Measurements from ENCODE around the gene SELENOW. TPM values are rescaled to one million over a fixed set of nuclear protein-coding genes. Genes with fewer than 3 reads are reported as not detected.
"Not testable (repeated sequence)": the region's sequence is repeated elsewhere in the genome, so short reads cannot be mapped to it uniquely, and the experiment has no call there.

The SELENOW gene
- total and polyA plus RNA-seq, 3 experiments from 2014 or later, result 116 to 334 (median 122) TPM

DNA sequence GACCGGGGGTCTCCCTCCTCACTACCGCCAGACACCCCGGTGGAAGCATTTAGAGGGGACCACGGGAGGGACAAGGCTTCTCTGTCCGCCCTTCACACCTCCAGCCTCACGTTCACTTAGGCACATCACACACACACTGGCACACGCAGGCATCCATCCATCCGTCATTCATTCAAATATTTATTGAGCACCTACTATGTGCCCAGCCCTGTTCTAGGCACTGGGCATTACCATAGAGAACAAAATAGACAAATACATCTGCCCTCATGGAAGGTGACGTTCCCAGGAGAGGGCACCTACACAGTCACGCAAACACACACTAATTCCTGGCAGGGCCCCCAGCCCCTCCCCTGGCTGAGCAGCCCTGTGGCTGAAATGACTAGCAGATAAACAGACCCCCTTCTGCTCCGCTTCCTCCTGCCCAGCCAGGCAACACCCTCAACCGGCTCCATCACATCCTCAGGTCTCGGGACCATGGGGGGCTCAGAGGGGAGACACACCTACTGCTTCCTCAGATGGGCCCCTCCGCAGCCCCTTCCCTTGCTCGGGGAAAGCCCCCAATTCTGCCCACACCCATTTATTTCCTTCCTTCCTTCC, 36.9 kb upstream of the SELENOW start:
- ChIA-PET CTCF (no interaction called here), POLR2A (no interaction called here)
- H3K27ac Mint-ChIP-seq, result no peak overlapping the region

GRCh38 chr19:47742634-47743033, 35.9 kb upstream of the SELENOW start:
- H3K27me3 ChIP-seq (ENCODE audit: insufficient read depth, low read length, poor library complexity, severe bottlenecking), result no peaks in the 10 kb centered on the region
- H3K27ac ChIP-seq (ENCODE audit: low read depth, low read length), result peak overlapping the region; percentile 38
- ChIA-PET POLR2A (interaction anchor here (0.7 kb wide), 1 partner anchor 496 kb away, joined by 9 read pairs; no protein-coding TSS in a partner anchor), CTCF (interaction anchor here (0.6 to 3.9 kb wide), 5 partner anchors 7 to 1320 kb away, joined by 3 to 20 read pairs (median 4); no protein-coding TSS in a partner anchor)
- H3K4me3 ChIP-seq (ENCODE audit: low read length), result no peak overlapping the region
- DNase-seq, result no peak
- H3K36me3 Mint-ChIP-seq, result peaks cover 0 to 11% (median 3%) of the 10 kb centered on the region in 3 donors
- H3K27me3 Mint-ChIP-seq, result peaks cover 0 to 2% of the 10 kb centered on the region in 2 donors
- peaks cover 8% of the 10 kb centered on the region for H3K36me3 ChIP-seq (ENCODE audit: insufficient read depth, low read length)
- peaks cover 25% of the 10 kb centered on the region for H3K4me1 ChIP-seq (ENCODE audit: insufficient read depth, low read length)
- H3K4me3 Mint-ChIP-seq, result peak overlapping the region; percentile 15 to 84 (median 37)
- H3K9me3 ChIP-seq (ENCODE audit: low read length), result no peaks in the 10 kb centered on the region
- H3K4me1 Mint-ChIP-seq, result peaks cover 16 to 27% (median 19%) of the 10 kb centered on the region in 3 donors
- no peaks in the 10 kb centered on the region for H3K9me3 Mint-ChIP-seq
- no peak overlapping the region for H3K27ac Mint-ChIP-seq

More for the DNA sequence above, 36.9 kb upstream of the SELENOW start:
- Histone ChIP-seq H3K27ac (ENCODE audit: low read depth, low read length) (no peak overlapping the region), H3K4me1 (ENCODE audit: insufficient read depth, low read length) (peaks cover 19% of the 10 kb centered on the region), H3K4me3 (ENCODE audit: low read length) (no peak overlapping the region), H3K9me3 (ENCODE audit: low read length) (no peaks in the 10 kb centered on the region), H3K27me3 (ENCODE audit: insufficient read depth, low read length, poor library complexity, severe bottlenecking) (no peaks in the 10 kb centered on the region), H3K36me3 (ENCODE audit: insufficient read depth, low read length) (peaks cover 2% of the 10 kb centered on the region)
- peaks cover 0 to 6% (median 0%) of the 10 kb centered on the region in 3 donors for H3K36me3 Mint-ChIP-seq
- peaks cover 0 to 2% of the 10 kb centered on the region in 2 donors for H3K27me3 Mint-ChIP-seq
- peaks cover 11 to 21% (median 14%) of the 10 kb centered on the region in 3 donors for H3K4me1 Mint-ChIP-seq
- no peak for DNase-seq
- H3K4me3 Mint-ChIP-seq, result peak overlapping the region in 6 of 7 donors; percentile 3 to 82 (median 42)
- H3K9me3 Mint-ChIP-seq, result no peaks in the 10 kb centered on the region

DNA sequence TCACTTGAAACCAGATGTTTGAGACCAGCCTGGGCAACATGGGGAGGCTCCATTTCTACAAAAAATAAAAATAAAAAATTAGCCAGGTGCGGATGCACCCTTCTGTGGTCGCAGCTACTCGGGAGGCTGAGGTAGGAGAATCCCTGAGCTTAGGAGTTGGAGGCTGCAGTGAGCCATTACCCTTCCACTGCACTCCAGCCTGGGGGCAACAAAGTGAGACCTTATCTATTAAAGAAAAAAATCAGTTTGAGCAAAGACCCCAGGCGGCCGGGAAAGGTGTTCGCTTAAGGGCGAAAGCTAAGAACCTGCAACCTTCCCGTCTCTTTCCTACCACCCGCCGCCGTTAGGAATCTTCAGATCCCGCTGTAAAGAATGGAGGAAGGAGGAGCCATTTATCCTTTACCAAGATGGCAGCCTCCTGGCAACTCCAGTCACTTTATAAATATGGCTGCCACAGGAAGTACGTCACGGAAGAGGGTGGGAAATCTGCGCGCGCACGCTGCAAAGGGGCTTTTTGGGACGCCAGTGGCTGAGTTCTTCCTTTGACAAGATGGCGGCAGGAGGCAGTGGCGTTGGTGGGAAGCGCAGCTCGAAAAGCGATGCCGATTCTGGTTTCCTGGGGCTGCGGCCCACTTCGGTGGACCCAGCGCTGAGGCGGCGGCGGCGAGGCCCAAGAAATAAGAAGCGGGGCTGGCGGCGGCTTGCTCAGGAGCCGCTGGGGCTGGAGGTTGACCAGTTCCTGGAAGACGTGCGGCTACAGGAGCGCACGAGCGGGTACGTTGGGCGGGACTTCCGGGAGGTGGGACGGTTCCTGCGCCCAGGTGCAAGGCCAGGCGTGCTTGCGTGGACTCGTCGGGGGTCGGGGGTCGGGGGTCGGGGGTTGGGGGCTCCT, 33.2 kb upstream of the SELENOW start, which contains the start of gene NOP53:
Gene NOP53 (plus strand): TSS at position 537 of the 892 bp plus-strand sequence. CDS start 14 bp downstream, at position 551.
- Mint-ChIP-seq H3K36me3 (peaks cover 5 to 34% (median 9%) of the 10 kb centered on the region in 3 donors), H3K9me3 (no peaks in the 10 kb centered on the region), H3K4me1 (peaks cover 25 to 43% (median 35%) of the 10 kb centered on the region in 3 donors), H3K27me3 (peaks cover 0 to 2% of the 10 kb centered on the region in 2 donors), H3K4me3 (peak within 1 kb of the TSS; percentile 90 to 100 (median 100)), H3K27ac (peak within 1 kb of the TSS; percentile 89 to 100 (median 99))
- Histone ChIP-seq H3K9me3 (ENCODE audit: low read length) (no peaks in the 10 kb centered on the region), H3K27me3 (ENCODE audit: insufficient read depth, low read length, poor library complexity, severe bottlenecking) (no peaks in the 10 kb centered on the region), H3K36me3 (ENCODE audit: insufficient read depth, low read length) (peaks cover 30% of the 10 kb centered on the region), H3K27ac (ENCODE audit: low read depth, low read length) (peak within 1 kb of the TSS; percentile 92), H3K4me3 (ENCODE audit: low read length) (peak within 1 kb of the TSS; percentile 81), H3K4me1 (ENCODE audit: insufficient read depth, low read length) (peaks cover 48% of the 10 kb centered on the region)
- peak; percentile 94 to 98 (median 97) for DNase-seq
- CTCF ChIA-PET, result interaction anchor here (1.0 to 3.9 kb wide), 6 partner anchors 22 to 314 kb away, joined by 3 to 20 read pairs (median 4); partner anchors contain the start of gene NAPA
- POLR2A ChIA-PET, result interaction anchor here (1.0 to 1.7 kb wide), 3 partner anchors 10 to 33 kb away, joined by 3 to 7 read pairs (median 3); partner anchors contain the start of gene SELENOW

- ChIA-PET POLR2A (interaction anchor here (1.3 to 1.7 kb wide), 2 partner anchors 9 to 11 kb away, joined by 5 to 7 read pairs; no protein-coding TSS in a partner anchor), CTCF (interaction anchor here (3.9 kb wide), 1 partner anchor 310 kb away, joined by 20 read pairs; no protein-coding TSS in a partner anchor)
- H3K27me3 Mint-ChIP-seq; H3K9me3 ChIP-seq (ENCODE audit: low read length); DNase-seq; H3K27me3 ChIP-seq (ENCODE audit: insufficient read depth, low read length, poor library complexity, severe bottlenecking); H3K9me3 Mint-ChIP-seq: not testable (repeated sequence)
- H3K4me3 ChIP-seq (ENCODE audit: low read length), result peak overlapping the region; percentile 81
- peak overlapping the region; percentile 92 for H3K27ac ChIP-seq (ENCODE audit: low read depth, low read length)
- H3K4me3 Mint-ChIP-seq, result peak overlapping the region; percentile 90 to 100 (median 100)
- H3K4me1 Mint-ChIP-seq, result peaks cover 25 to 46% (median 35%) of the 10 kb centered on the region in 3 donors
- H3K4me1 ChIP-seq (ENCODE audit: insufficient read depth, low read length), result peaks cover 48% of the 10 kb centered on the region
- H3K36me3 ChIP-seq (ENCODE audit: insufficient read depth, low read length), result peaks cover 38% of the 10 kb centered on the region
- H3K36me3 Mint-ChIP-seq, result peaks cover 5 to 41% (median 11%) of the 10 kb centered on the region in 3 donors
- peak overlapping the region in 6 of 8 donors; percentile 89 to 100 (median 99) for H3K27ac Mint-ChIP-seq
Measured at GRCh38 chr19:47746129-47746528, 32.4 kb upstream of the SELENOW start.

GRCh38 chr19:47749326-47749725, 29.2 kb upstream of the SELENOW start:
- Mint-ChIP-seq H3K9me3 (no peaks in the 10 kb centered on the region), H3K4me1 (peaks cover 24 to 38% (median 27%) of the 10 kb centered on the region in 3 donors), H3K4me3 (peak overlapping the region in 3 of 7 donors; percentile 8 to 68 (median 40)), H3K27ac (peak overlapping the region in 5 of 8 donors; percentile 3 to 84 (median 48)), H3K27me3 (peaks cover 0 to 2% of the 10 kb centered on the region in 2 donors), H3K36me3 (peaks cover 5 to 71% (median 17%) of the 10 kb centered on the region in 3 donors)
- Histone ChIP-seq H3K4me3 (ENCODE audit: low read length) (no peak overlapping the region), H3K27me3 (ENCODE audit: insufficient read depth, low read length, poor library complexity, severe bottlenecking) (no peaks in the 10 kb centered on the region), H3K9me3 (ENCODE audit: low read length) (no peaks in the 10 kb centered on the region), H3K4me1 (ENCODE audit: insufficient read depth, low read length) (peaks cover 42% of the 10 kb centered on the region), H3K36me3 (ENCODE audit: insufficient read depth, low read length) (peaks cover 68% of the 10 kb centered on the region), H3K27ac (ENCODE audit: low read depth, low read length) (no peak overlapping the region)
- ChIA-PET CTCF (no interaction called here), POLR2A (no interaction called here)
- DNase-seq, result no peak

DNA sequence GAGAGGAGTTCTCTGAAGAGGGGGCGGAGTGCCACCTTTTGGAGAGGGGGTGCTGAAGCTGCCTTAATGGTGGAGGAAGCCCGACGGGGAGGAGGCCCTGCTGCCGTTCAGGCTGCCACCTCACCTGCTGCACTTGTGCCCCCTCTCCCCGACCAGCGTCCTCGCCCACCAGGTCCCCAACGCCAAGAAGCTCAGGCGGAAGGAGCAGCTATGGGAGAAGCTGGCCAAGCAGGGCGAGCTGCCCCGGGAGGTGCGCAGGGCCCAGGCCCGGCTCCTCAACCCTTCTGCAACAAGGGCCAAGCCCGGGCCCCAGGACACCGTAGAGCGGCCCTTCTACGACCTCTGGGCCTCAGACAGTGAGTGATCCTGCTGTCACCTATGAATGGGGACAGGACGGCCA, 27.8 kb upstream of the SELENOW start:
- Mint-ChIP-seq H3K9me3 (no peaks in the 10 kb centered on the region), H3K27ac (no peak overlapping the region), H3K4me1 (peaks cover 19 to 26% (median 21%) of the 10 kb centered on the region in 3 donors), H3K27me3 (no peaks in the 10 kb centered on the region), H3K36me3 (peaks cover 5 to 70% (median 17%) of the 10 kb centered on the region in 3 donors), H3K4me3 (no peak overlapping the region)
- peaks cover 71% of the 10 kb centered on the region for H3K36me3 ChIP-seq (ENCODE audit: insufficient read depth, low read length)
- POLR2A ChIA-PET, result no interaction called here
- H3K4me3 ChIP-seq (ENCODE audit: low read length), result no peak overlapping the region
- no peak for DNase-seq
- CTCF ChIA-PET, result interaction anchor here (1.0 kb wide), 1 partner anchor 17 kb away, joined by 3 read pairs; no protein-coding TSS in a partner anchor
- H3K4me1 ChIP-seq (ENCODE audit: insufficient read depth, low read length), result peaks cover 35% of the 10 kb centered on the region
- H3K9me3 ChIP-seq (ENCODE audit: low read length), result no peaks in the 10 kb centered on the region
- H3K27me3 ChIP-seq (ENCODE audit: insufficient read depth, low read length, poor library complexity, severe bottlenecking), result no peaks in the 10 kb centered on the region
- H3K27ac ChIP-seq (ENCODE audit: low read depth, low read length), result no peak overlapping the region

GRCh38 chr19:47752440-47753211, 25.9 kb upstream of the SELENOW start:
- no peak for DNase-seq
- Mint-ChIP-seq H3K27me3 (no peaks in the 10 kb centered on the region), H3K4me1 (peaks cover 14 to 19% (median 16%) of the 10 kb centered on the region in 3 donors), H3K4me3 (peak overlapping the region in 1 of 7 donors; percentile 27), H3K9me3 (no peaks in the 10 kb centered on the region), H3K27ac (peak overlapping the region in 1 of 8 donors; percentile 33), H3K36me3 (peaks cover 5 to 82% (median 20%) of the 10 kb centered on the region in 3 donors)
- ChIA-PET CTCF (no interaction called here), POLR2A (no interaction called here)
- Histone ChIP-seq H3K9me3 (ENCODE audit: low read length) (no peaks in the 10 kb centered on the region), H3K4me1 (ENCODE audit: insufficient read depth, low read length) (peaks cover 23% of the 10 kb centered on the region), H3K27ac (ENCODE audit: low read depth, low read length) (no peak overlapping the region), H3K36me3 (ENCODE audit: insufficient read depth, low read length) (peaks cover 79% of the 10 kb centered on the region), H3K4me3 (ENCODE audit: low read length) (no peak overlapping the region), H3K27me3 (ENCODE audit: insufficient read depth, low read length, poor library complexity, severe bottlenecking) (no peaks in the 10 kb centered on the region)
